Measurements from ENCODE around the gene PLA2G2F. TPM values are rescaled to one million over a fixed set of nuclear protein-coding genes. Genes with fewer than 3 reads are reported as not detected.

The PLA2G2F gene, protein sequence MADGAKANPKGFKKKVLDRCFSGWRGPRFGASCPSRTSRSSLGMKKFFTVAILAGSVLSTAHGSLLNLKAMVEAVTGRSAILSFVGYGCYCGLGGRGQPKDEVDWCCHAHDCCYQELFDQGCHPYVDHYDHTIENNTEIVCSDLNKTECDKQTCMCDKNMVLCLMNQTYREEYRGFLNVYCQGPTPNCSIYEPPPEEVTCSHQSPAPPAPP
- total RNA-seq, result not detected in 2 replicates

GRCh38 chr1:20138961-20139550 is at the start of gene PLA2G2F:
TSS of gene PLA2G2F (plus strand) at chr1:20139323. CDS start at chr1:20139428, 105 bp downstream.

GRCh38 chr1:20119347-20119746 is 19.8 kb upstream of the PLA2G2F start, which contains the start of gene PLA2G2D:
TSS of gene PLA2G2D (minus strand) at chr1:20119536. CDS start at chr1:20119498, 38 bp downstream.

GRCh38 chr1:20185834-20186782 is 47.0 kb downstream of the PLA2G2F start, which contains the start of the genes PLA2G2C and UBXN10:
TSS of gene PLA2G2C (minus strand) at chr1:20186518. CDS start at chr1:20177363, 9,155 bp downstream.
TSS of gene UBXN10 (plus strand) at chr1:20186096. CDS start at chr1:20190562, 4,466 bp downstream.

Other genes starting within 250 kb of the PLA2G2F start
- gene PLA2G2E, start 215.7 kb upstream of the PLA2G2F start, total RNA-seq, result not detected in 2 replicates
- not detected in 2 replicates for gene PLA2G2A, start 159.7 kb upstream of the PLA2G2F start, total RNA-seq
- 0.09 and 4.3 TPM in 2 replicates for gene PLA2G5, start 69.1 kb upstream of the PLA2G2F start, total RNA-seq
- gene PLA2G2D, start 19.8 kb upstream of the PLA2G2F start, total RNA-seq, result not detected in 2 replicates
- gene UBXN10, start 46.8 kb downstream of the PLA2G2F start, total RNA-seq, result under 0.01 TPM in 1 of 2 replicates, not detected in the other
- gene PLA2G2C, start 47.2 kb downstream of the PLA2G2F start, total RNA-seq, result not detected in 2 replicates
- not detected in 2 replicates for gene VWA5B1, start 151.6 kb downstream of the PLA2G2F start, total RNA-seq